Stimulated activated CD4-positive, alpha-beta T cell treated with anti-CD3 and anti-CD28 coated beads, TNF-alpha, amount 100 ng/mL, for 24 hours (primary cell): Measurements from ENCODE around the gene MBP.

Source experiments
- DNase-seq, 3 experiments: peaks; one replicate each; pipeline ENCODE4 v3.0.0-alpha.2; 2020; ENCODE audit warnings: low read depth in 3 of 3

Gene MBP

DNA sequence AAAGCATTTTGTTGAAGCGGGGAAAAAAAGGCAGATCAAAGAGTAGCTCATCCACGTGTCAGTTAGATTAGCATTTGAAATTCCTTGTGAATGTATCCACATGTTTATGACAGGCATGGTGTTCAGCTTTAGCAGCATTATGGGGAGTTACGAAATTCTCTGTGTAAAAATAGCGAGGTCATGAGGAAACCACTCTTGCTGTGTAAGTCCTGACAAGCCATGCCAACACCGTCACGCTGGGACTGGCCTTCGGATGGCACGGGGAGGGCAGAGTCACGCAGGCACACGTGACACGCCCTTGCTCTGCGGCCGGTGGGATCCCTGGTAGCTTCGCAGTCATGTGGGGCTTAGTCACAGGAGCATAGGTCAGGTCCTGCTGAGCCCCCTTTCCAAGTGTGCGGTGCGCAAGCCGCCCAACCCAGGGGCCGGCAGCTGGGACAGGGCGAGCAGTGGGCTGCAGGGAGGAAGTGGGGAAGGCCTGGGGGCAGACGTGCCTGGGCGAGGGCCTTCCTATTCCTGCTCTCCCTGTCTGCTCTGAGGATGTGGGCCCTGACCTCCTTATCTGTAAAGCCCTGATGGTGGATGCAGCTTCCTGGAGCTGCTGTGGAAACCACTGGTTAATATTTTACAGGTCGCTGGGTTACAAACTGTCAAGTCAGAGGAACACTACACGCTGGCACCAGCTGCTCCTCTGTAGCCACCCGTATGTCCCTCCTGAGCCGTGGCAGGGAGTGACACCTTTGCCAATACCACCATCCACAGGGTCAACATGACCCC is 18.0 kb downstream of the MBP start:
- no peak for DNase-seq

DNA sequence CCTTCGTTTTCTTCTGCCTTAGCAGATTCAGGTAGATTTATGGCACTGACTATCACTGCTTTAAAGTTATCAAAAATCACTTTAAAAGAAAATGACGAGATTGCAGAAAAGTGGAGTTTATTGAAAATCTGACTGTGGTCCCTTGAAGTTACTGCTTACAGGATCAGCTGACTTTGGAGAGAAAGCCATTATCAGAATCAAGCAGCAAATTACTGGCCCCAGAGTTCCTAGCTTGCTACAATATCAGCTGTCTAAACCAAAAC is 18.5 kb downstream of the MBP start:
- DNase-seq: no peak

DNA sequence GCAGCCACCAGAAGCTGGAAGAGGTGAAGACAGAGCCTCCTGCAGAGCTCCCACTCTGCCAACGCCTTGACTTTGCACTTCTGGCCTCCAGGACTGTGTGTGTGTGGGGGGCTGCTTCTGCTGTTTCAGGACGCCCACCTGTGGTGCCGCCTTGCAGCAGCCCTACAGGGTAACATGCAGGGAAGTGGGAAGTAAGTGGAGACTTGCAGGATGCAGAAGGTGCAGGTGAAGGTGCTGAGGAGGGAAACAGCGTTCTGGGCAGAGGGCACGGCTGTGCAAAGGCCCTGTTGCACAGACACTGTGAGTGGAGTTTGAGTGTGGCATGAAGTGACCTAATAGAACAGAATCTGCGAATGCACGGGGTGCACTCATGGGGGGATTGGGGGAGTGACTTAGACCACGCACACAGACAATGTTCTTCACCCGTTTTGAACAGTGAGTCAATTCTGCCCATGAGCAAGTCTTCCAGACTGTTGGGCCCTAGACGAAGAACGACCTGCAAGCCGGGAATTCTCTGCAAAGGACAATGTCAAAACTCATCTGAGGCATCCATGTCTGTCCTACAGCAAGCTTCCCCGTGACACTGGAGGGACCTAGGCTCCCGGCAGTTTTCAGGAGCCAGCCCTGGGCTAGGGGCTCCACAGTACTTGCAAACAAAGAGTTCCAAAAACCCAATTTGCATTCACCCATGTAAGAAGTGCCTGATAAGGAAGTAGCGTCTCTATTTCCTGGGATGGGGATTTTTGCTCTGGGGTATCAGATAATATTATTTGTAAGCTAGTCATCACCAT is 19.0 kb downstream of the MBP start:
- DNase-seq: no peak

DNA sequence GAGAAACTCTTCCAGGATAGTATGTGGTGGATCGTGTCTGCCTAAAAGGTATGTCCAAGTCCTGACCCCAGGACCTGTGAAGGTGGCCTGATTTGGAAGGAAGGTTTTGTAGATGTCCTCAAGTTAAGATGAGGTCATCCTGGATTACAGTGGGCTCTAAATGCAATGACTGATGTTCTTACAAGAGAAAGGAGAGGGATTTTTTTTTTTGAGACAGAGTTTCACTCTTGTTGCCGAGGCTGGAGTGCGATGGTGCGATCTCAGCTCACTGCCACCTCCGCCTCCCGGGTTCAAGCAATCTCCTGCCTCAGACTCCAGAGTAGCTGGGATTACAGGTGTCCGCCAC is 19.9 kb downstream of the MBP start:
- DNase-seq: no peak

DNA sequence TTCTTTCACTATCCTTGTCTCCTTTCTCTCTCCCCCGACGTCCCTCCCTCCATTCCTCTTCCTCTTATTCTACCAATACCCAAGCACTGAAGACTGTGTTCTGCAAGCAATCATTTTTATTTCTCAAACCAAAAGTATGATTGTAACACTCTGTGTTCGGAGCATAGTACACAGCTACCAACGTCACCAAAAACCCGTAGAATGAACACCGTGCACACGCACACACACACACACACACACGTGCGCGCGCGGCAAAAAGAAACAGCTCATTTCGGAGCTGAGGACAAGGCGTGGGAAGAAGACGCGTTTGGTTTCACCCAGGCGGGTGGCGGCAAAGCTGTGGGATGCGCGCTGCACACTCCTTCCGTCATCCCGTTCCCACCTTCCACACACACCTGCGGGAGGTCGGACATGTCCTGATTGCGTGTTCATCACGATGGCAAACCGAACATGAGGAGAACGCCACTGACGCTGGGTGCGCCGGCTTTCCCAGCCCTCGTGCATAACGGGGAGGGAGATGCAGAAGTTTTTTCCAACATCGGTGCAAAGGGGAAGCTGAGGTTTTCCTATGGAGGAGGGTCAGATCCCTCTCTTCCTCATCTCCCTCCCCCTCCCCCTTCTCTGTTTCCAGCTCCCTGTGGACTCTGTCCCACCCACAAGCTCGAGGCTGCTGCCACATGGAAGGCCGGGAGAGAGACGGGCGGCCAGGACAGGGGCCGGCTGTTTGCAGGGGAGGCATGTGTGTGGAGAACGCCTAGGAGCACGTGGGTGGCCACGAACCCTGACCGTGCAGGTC is 20.4 kb downstream of the MBP start:
- DNase-seq: no peak

DNA sequence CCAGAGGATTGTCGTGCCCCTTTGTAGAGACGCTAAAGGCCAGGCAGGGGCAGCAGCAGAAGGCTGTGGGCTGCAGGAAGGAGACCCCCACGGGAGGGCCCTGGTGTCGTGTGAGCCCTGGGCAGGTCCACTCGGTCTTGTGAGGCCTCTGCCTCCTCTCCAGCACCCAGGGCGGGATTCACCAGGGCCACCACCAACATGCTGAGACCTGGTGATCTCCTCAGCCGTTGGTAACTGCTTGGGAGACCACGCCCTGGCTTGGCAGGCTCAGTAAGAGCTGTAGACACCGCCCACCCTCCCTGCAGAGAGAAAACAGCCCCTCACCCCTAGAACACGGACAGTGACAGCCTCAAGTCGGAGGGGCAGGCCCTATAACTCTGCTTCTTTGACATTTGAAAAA is 21.1 kb downstream of the MBP start:
- no peak for DNase-seq

DNA sequence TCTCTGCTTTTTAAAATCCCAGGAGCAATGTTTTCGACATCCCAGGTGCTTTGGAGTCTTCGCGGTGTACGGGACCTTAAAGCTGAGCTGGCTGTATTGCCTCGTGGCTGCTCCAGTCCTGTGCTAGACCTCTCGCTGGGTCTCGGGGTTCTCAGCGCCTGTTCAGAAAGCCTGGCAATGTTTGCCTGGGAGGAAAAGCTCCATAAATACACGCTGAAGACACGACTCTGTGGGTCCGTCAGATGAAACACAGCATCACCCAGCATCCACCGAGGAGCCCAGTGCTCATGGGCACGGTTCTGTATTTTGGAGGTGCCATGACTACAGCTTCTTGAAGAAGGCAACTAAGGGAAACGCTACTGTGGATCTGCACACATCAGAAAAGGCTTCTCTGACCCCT is 21.6 kb downstream of the MBP start:
- no peak for DNase-seq

DNA sequence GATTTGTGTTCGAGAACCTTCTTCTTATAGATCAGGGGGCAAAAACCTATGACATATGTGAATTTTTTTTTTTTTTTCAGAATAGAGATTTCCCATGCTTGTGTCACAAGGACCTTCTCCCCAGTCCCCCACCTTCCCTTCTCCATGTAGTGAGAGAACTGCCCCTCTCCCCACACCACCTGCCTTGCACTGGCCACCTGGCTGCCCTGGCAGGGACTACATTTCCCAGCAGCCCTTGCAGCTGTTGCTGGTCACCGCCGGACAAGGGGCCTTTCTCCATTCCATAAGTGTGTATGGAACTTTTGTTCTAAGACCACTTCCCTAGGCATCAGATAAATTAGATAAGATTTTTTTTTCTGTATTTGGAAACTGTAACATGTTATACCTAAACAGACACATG is 22.2 kb downstream of the MBP start:
- no peak for DNase-seq

DNA sequence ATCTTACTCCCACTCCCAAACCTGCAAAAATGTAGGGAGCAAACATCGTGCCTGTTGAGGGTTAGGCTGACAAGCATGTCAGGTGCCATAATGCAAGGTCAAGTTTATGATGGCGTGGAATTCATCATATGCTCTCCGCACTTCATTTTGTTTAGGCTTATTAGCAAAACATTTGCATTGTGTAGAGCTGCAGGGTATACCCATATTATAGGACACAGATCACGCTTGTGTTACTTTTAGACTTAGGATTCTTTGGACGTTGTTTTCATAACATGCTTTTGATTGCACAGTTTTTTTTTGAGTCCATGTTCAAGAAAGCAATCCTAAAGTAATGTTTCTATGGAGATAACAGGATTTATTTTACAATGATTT is 22.9 kb downstream of the MBP start:
- no peak for DNase-seq

DNA sequence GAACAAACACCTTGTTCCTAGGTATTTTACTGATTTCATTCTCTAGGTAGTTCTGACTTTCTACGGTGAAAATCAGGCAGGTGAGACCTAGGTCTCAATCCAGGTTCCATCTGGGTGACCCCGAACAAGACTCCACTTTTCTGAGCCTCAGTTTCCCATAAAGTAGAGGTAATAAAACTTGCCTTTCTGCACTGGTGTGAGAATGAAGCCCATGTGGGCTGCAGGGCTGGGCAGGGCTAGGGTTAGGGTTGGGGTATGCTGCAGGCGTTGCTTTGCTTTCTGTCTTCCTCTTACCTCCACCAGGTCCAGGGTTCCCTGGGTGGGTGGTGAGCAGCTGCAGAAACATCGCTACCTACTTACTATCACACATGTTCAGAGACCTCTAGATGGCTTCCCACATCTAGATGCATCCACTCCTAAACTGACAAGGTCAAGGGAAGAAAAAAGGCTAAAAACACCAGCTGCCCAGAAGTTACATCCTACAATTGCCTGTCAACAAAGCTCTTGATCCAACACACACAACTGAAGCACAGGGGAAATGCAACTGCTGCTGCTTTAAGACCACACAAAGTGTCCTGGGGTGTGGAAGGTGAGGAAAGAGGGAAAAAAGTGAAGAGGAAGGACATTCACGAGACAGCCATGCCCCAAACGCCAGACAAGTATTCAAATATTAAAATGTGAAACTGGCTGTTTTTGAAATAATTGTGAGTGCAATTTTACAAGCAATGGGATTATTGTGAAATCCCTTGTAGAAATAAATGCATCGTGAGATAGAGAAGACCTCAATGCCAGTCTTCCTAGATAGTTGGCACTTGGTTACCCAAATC is 23.5 kb downstream of the MBP start:
- no peak for DNase-seq

DNA sequence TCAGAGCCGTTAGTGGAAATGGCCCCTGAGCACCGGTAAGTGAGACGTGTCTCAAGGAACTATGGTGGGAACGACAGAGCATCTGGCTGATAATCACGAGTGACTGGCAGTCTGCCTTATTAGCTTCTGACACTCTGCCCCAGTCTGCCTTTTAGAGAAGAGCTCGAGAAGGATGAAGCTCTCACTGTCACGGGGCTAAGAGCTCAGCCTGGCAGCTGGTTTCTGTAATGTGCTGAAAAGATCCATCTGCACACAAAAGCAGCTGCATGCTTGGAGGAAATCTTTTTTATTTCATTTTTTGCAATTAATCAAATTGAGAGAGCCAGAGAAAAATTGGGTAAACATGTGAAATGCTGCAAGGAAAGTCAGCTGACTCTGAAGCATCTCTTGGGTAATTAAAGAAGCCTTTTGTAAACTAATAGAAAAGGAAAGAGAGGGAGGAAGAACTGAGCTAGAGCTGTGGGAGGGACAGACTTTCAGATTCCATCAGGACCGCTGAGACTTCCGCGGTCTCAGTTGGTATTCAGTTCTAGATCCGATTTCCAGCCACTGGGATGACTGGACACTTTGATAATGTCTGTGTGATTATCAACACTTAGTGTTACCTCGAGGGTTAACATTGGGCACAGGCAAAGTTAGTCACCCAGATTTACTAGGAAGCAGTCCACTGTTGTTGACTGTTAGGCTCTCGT is 24.4 kb downstream of the MBP start:
- DNase-seq: peak in 1 of 3 experiments; percentile 30

DNA sequence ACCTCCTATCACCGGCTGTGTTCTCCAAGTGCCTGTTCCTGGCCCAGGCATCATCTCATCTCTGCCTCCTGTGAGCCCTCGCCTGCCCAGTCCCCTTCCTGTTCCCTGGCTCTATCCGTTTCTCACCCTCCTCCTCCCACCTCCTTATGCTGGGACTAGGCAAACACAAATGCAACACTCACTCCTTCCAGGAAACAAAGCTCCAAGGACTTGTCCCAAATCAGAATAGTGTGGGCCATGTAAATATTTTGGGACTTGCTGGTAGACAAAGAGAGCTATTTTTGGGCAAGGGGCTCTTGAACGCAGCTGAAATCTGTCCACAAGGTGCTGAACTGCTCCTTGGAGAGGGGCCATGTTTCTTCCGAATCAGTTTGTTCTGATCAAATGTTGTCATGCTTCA is 25.3 kb downstream of the MBP start:
- DNase-seq: no peak

DNA sequence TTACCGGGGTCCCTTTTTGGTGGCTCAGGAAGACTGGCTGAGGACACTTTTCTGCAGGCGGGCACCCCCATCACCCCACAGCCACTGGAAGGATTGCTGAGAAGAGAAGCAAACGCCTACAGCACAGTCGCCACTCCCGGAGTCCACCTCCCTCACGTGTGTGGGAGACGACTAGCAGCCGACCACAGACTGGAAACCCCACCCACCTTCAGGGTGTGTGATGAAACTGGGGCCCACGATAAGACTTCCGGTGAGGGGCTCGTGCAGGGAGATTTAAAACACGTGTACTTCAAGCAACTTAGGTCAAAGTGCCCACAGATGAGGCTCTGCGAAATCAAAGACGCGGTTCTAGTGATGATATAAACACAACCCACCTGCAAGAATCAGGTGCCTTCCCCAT is 26.3 kb downstream of the MBP start:
- peak in 1 of 3 experiments; percentile 69 for DNase-seq

DNA sequence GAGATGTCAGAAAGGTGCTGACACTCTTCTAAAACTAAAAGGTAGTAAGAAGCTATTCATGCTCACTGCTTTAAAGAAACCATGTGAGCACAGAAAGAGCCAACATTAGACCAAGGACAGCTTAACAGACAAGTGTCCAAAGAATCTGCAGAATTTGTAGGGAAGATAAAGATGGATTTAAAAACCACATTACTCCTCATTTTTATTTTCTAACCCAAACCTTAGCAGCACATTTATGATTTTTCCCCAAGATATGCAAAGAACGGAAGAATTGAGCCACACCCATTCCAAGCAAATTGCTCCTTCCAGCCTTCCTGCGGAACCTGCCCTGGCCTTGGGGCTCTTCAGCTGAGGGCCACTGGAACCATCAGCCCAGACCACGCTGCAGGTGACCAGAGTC is 26.9 kb downstream of the MBP start:
- no peak for DNase-seq

DNA sequence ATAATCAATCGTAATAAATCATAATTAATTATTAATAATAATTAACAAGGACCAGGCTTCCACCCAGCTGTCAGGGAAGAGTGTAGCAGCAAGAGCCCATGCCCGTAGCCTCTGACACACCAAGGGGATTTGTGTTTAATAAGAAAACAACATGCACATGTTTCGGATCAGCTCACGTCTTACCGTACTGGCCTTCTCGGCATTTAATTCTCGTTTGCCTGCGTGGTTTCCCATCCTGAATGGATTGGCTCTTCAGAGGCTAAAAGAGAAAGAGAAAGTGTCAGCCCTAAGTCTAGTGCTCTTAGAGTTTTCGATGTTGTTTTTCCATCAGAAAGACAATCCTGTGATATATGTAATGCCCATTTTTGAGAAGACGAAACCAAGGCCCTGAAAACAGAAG is 27.6 kb downstream of the MBP start:
- DNase-seq: no peak

DNA sequence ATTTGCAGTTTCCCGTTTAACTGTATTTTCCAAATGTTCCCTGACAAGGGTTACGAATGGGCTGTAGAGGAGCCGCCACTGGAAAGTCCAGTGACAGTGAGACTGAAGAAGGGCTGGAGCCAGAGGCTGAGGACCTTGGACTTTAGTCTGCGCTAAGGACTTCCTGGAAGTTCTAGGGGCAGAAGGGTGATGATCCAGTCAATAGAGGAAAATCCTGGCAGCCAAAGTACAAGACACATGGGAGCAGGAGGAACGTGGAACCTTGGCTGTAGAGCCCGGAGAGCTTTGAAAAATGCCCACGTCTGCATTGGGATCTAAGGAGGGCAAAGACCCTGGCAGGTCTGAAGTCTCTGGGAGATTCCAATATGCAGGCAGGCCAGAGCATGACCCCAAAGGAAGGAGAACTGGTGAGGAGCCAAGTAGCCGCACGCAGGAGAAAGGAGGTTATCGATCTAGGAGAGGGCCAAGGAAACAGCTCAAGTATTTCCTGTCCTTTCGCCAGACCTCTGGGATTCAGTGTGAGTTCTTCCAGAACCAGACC is 28.5 kb downstream of the MBP start:
- no peak for DNase-seq

DNA sequence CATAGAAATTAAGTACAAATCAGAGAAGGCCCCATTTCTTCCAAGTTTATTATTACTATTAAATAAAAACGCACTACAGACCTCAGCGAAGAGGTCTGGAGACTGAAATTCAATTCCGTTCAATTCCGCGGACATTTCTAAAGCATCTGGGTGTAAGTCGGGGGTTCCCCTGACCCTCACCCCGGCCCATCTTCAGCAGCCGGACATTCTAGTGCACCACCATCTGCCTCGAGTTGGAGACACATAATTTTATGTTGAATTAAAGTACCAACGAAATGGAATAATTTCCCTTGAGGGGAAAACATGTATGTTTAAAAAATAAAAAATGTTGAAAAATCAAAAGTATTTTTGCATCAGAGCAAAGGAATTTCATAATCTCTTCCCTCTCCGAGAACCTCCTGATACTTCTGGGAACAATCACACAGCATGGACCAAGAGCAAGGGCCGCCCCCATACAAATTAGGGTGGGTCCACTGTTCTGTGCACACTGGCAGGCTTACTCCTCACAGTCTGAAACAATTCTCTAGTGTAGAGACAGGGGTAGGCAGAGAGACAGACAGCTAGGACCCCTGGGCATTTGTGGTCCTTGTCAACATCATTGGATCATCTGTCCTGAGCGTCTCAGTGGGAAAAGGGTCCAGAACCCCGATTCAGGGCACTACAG is 29.3 kb downstream of the MBP start:
- no peak for DNase-seq

DNA sequence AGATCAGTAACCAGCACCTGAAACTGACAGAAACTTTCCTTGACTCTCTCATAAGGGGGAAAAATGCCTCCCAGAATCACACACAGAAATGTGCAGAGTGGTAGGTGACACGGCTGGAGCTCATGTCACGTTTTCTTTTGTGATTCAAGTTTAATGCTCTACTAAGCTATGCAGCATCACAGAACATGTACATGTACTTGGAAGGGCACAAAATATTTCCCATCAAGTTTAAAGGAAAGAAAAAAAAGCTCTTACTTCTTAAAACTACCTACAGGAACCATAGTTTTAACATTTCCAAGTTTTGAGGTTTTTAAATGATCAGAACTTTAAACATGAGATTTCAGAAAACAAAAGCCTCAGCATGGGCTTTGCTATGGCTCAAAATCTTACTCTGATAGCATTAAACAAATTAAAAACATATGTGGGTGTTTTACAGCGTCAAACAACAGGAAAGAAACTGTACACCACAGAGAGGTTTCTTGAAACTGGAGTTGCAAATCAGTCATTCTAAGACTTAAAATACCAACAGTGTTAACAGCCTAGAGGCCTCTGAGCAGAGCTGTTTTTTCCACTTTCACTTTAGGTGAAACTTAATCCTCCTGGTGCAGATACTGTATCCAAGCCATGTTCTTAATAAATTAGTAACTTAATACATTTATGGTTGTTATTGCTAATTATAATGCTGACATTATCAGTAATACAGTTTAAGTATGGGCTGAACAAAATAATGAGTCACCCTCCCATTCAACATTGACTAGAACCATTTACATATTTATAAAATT is 30.1 kb downstream of the MBP start:
- no peak for DNase-seq

DNA sequence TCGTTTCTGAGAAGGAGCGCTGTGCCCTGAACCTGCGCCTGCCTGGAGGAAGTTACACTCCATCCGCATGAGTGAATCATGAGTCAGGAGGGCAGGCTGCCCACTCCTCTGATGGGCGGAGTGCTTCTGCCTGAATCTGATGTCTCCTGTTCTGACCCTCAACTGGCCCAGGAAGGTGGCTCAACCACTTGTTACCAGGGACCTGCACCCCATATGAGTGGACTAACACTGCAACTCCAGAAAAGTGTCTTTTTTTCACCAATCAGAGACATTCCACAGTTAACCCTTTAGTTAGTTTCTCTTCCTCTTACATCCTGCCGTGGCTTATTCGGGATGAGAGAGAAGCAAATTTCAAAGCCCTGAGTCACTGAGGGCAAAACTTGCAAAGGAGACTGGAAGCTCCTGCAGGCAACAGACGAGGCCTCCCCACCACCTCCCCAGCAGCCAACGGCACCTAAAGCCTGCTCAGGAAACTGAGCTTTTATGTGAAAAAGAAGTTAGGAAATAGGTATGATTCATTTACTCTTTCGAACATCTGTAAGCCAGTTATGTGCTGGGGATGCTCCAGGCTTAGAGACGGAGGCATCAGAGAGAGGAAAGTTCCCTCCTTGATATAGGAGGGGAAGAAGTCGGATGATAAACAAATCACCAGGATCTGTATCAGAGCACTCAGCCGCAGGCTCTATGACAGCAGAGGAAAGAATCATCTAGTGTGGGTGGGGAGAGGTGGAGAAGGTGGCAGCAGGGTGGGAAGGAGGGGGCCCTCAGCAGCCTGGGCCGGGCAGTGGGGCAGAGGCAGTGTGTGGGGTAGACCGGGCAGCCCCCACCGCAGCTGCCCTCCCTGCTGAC is 30.9 kb downstream of the MBP start:
- peak in 2 of 3 experiments; percentile 45 to 68 for DNase-seq
